Measurements from ENCODE around the gene DIP2C.
"Not testable (repeated sequence)": the region's sequence is repeated elsewhere in the genome, so short reads cannot be mapped to it uniquely, and the experiment has no call there.

Gene DIP2C

DNA sequence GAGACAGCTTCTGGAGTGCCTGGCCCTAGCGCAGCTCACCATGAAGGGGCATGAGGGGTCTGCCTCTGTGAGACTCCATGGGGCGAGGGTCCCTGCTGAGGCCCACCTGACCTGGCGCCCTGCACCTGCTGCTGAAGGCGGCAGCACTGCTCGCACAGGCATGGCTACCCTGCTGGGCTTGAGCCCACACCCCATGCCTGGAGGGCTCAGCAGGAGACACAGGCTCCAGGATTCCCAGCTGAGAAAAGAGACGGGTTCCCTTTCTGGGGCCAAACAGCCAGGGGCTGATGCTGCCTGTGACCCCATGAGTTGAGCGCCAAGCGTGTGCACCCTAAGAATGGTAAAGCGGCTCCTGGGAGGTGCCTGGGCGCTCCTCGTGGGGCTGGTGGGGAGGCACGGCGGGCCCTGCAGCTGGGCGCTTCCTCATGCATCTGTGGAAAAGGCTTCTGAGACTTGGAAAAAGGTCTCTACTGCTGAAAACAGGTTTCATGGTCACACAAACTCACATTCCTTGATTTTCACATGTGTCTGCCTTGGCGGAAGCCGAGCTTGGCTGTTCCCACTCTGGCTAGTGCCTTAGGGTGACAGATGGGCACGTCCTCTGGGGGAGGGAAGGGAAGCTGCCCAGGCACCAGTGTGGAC is 320.8 kb downstream of the DIP2C start:
- no peak for DNase-seq

- not testable (repeated sequence) for DNase-seq
These were observed 321.4 kb downstream of the DIP2C start for GRCh38 chr10:368107-368506.

DNA sequence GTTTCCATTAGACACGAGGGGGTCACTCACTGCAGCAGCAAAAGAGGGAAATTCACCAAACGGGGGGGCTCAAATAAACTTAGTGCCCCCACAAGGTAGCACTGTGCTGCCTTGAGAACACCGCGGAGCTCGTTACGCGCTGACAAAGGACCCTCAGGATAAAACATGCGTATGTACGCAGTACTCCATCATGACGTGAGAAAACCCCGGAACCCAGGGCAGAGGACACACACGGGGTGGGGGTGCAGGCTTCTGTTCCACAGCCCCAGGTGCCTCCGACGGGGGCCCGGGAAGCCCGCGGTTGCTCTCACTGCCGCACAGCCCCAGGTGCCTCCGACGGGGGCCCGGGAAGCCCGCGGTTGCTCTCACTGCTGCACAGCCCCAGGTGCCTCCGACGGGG is 321.8 kb downstream of the DIP2C start:
- no peak for DNase-seq

GRCh38 chr10:366186-366585 is 323.3 kb downstream of the DIP2C start:
- DNase-seq, result no peak

DNA sequence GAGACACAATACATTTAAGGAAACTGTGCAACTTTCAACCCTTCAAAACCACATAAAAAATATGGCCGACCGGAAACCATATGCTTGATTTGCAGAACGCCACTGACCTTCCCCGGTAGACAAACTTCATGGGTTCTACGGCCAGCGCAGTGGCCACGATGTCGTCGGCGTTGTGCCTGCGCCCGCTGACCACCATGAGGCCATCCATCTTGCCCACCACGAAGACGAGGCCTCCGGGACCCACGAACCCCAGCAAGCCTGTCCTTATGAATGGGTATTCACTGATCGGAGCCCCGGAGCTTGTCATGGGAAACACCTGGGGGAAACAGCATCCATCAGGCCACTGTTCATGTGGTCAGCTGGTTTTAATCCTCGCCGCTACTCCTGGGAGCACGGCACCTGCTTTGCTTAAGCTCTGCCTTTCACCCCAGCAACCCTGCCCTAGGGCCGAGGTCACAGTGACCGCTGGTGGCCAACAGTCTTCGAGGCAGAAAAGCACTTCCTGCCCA is 325.1 kb downstream of the DIP2C start:
- DNase-seq, result no peak

DNA sequence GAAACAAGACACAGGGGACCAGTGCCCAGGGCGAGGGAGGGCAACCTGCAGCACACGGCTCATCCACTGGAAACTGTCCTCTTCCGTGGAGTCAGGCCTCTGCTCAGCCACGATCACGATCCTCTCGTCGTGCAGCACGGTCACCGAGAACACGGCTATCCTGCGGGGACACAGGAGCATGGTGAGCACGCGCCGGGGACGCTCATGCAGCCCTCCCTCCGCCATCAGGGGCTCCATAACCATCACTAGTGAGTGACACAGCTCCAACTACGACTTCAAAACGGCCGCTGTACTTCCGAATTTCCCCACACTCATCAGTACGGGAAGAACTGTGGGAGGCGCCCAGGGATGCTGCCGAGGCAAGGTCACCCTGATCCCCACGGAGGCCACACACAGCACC is 326.3 kb downstream of the DIP2C start:
- DNase-seq, result no peak

GRCh38 chr10:361203-362081 is 328.0 kb downstream of the DIP2C start:
- no peak for DNase-seq

DNA sequence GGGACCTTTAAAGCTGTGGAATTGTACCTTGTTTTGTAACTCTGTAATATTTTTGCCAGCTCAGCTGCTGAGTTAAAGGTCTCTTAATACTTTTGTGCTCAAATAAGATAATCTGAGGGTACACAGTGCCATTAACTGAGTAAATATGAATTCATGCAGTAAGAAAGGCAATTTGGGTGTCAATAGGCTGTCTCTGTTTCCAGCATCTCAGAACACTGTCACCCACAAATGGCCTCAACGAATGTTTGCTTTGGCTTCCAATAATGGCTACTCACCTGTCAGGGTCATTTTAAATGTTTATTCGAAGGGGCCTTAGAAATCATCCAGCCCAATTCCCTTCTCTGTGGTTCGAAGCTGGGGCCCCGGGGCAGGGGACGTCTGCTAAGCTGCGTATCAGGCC is 328.8 kb downstream of the DIP2C start:
- DNase-seq, result no peak

- DNase-seq, result no peak
These were observed 329.7 kb downstream of the DIP2C start for GRCh38 chr10:359762-360161.

GRCh38 chr10:359093-359492 is 330.4 kb downstream of the DIP2C start:
- no peak for DNase-seq

- DNase-seq, result no peak
These were observed 332.1 kb downstream of the DIP2C start for GRCh38 chr10:357201-357950.

DNA sequence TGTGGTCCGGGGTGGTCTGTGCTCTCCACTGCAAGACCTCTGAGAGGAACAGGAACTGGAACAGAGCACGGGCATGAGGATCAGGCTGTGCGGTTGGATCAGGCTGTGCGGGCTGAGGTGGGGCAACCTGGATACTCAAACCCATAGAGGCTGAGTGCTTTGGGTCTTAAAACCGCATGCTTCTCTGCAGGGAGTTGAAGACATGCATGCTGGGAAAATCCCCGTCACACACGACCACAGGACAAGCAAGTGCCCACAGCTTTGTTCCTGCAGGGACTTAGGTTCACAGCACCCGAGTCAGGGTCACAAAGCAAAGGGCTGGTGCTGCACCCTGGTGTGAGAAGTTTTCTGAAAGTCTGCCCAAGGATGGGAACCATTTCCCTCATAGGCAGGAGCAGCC is 333.0 kb downstream of the DIP2C start:
- DNase-seq, result no peak

DNA sequence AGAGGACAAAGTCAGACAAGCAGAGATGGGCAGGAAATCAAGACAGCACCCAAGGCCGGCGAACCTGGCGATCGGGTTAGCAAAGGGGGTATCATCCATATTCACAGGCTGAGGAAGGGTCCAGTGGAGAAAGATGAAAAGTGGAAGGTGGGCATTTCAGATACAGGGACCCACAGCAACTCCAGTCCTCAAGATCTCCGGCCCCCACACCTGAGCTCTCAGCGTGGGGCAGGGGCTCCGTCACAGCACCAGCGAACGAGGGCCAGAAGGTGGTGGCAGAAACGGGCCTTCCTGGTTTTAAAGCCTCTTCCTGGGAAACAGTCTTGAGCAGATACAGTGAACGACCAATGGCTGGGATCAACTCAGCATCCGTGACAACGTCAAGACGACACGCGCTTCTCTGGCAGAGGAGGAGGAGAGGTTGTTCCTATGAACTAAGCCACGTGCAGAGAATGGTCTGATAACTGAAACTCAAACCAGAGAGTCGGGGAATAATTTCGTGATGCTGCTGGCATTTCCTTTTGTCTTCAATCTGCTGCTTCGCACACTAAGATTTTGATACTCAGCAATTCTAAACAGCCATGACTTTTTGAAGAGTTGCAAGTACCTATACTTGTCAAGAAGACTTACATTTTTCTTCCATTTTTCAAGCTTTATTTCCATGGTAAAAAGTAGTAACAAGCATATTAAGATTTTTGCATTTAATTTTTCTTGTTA is 334.4 kb downstream of the DIP2C start:
- DNase-seq, result no peak

GRCh38 chr10:352476-353235 is 336.8 kb downstream of the DIP2C start:
- DNase-seq, result no peak

DNA sequence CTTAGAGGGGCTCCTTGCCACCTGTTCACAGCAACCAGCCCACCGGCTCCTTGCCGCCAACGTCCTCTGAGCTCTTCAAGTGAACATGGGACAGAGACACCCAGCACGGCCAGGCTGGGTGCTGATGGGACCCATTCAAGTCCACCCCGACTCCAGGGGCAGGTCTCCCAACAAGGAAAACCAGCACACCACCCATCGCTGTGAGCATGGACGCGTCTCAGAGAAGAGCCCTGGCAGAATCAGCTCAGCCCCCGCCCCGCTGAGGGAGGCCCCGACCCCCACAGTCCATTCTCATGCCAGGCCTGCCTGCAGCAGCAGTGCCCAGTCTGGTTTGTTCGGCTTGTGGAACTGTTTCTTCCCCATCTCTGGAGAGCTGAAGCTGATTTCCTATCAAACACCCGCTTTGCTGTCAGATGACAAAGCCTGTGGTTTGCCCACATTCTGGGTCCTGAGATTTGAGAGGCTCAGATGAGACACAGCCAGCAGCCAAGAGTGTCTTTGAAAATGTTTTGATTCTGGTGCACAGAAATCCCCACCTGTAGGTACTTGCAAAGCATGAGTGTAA is 337.6 kb downstream of the DIP2C start:
- no peak for DNase-seq

GRCh38 chr10:350981-351501 is 338.4 kb downstream of the DIP2C start:
- no peak for DNase-seq

- DNase-seq, result no peak
These were observed 340.4 kb downstream of the DIP2C start for GRCh38 chr10:349081-349480.

- no peak for DNase-seq
These were observed 341.0 kb downstream of the DIP2C start for GRCh38 chr10:348456-348855.

DNA sequence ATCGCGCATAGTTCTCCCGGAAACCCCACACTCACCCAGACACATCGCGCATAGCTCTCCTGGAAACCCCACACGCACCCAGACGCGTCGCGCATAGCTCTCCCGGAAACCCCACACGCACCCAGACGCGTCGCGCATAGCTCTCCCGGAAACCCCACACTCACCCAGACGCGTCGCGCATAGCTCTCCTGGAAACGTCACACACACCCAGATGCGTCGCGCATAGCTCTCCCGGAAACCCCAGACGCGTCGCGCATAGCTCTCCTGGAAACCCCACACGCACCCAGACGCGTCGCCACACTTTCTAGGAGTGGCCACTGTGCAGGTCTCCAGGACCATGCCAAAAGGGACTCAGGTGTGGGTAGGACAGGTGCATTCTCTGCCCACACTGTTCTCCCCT is 341.7 kb downstream of the DIP2C start:
- DNase-seq, result not testable (repeated sequence)

DNA sequence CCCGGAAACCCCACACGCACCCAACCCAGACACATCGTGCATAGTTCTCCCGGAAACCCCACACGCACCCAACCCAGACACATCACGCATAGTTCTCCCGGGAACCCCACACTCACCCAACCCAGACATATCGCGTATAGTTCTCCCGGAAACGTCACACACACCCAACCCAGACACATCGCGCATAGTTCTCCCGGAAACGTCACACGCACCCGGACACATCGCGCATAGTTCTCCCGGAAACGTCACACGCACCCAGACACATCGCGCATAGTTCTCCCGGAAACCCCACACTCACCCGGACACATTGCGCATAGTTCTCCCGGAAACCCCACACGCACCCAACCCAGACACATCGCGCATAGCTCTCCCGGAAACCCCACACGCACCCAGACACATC is 342.3 kb downstream of the DIP2C start:
- DNase-seq, result not testable (repeated sequence)

GRCh38 chr10:344582-345200 is 344.8 kb downstream of the DIP2C start:
- no peak for DNase-seq

Data from suppressor macrophage (primary cell).